ENCODE results near the gene RABGEF1. TPM values are rescaled to one million over a fixed set of nuclear protein-coding genes. Genes with fewer than 3 reads are reported as not detected.
"Not testable (repeated sequence)": the region's sequence is repeated elsewhere in the genome, so short reads cannot be mapped to it uniquely, and the experiment has no call there.

RABGEF1 gene
- total RNA-seq, 4 donors from 2014 or later: 13.1 to 38.3 (median 25.4) TPM

DNA sequence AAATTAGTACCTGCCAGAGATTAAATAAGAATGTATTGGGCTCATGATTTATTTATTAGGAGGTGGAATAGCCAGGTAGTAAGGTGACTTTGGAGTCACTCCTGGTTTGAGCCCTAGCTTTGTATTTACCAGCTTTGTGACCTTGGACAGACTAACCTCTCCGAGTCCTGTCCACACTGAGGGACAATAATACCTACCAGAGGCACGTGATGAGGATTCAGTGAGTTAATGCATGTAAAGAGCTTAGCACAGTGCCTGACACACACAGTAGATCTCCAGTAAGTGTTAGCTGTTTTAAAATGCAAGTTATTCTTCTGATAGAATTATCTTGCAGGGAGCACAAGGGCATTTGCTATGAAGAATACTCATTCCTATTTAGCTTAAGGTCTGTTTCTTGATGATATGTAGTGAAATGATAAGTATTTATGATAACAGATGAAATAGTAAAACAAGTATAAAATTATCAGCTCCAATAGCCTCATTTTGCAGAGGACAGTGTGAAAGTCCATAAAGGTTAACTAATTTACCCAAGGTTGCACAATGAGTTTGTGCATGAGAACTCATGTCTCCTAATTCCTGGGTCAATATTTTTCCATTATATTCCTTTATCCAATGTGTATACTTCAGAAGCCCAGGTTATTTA, 36.4 kb downstream of the RABGEF1 start:
- DNase-seq: no peak
- Histone ChIP-seq H3K4me1 (no peaks in the 10 kb centered on the region), H3K27me3 (no peaks in the 10 kb centered on the region), H3K27ac (no peak overlapping the region), H3K36me3 (no peaks in the 10 kb centered on the region), H3K4me3 (no peak overlapping the region), H3K9me3 (no peaks in the 10 kb centered on the region)
- no peak for TF ChIP-seq POLR2A (IDR thresholded peaks at IDR 0.05)
- TF ChIP-seq, protein P1, sequence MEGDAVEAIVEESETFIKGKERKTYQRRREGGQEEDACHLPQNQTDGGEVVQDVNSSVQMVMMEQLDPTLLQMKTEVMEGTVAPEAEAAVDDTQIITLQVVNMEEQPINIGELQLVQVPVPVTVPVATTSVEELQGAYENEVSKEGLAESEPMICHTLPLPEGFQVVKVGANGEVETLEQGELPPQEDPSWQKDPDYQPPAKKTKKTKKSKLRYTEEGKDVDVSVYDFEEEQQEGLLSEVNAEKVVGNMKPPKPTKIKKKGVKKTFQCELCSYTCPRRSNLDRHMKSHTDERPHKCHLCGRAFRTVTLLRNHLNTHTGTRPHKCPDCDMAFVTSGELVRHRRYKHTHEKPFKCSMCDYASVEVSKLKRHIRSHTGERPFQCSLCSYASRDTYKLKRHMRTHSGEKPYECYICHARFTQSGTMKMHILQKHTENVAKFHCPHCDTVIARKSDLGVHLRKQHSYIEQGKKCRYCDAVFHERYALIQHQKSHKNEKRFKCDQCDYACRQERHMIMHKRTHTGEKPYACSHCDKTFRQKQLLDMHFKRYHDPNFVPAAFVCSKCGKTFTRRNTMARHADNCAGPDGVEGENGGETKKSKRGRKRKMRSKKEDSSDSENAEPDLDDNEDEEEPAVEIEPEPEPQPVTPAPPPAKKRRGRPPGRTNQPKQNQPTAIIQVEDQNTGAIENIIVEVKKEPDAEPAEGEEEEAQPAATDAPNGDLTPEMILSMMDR (IDR thresholded peaks at IDR 0.05): no peak
- intact Hi-C loops (cut with DNase I; ENCODE audit: low total_unique reads): no loop called here

DNA sequence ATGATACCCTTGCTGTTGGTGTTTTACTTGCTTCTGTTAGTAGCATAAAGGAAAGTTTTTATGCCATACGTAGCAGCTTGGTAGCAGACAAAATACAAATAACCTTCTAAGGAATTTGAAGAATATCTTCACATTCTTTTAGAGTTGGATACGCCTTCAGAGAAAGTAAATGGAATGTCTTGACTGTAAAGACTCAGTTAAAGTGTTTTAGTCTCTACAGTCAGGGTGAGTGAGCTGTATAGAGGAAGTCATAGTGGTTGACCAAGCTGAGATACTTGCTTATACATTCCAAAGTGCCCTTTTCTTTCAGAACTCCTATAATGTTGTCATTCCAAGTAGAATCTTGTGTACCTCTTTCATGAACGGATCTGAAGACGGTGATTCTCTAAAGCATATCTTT, 37.7 kb downstream of the RABGEF1 start:
- H3K4me1 ChIP-seq: no peaks in the 10 kb centered on the region
- intact Hi-C loops (cut with DNase I; ENCODE audit: low total_unique reads): no loop called here

DNA sequence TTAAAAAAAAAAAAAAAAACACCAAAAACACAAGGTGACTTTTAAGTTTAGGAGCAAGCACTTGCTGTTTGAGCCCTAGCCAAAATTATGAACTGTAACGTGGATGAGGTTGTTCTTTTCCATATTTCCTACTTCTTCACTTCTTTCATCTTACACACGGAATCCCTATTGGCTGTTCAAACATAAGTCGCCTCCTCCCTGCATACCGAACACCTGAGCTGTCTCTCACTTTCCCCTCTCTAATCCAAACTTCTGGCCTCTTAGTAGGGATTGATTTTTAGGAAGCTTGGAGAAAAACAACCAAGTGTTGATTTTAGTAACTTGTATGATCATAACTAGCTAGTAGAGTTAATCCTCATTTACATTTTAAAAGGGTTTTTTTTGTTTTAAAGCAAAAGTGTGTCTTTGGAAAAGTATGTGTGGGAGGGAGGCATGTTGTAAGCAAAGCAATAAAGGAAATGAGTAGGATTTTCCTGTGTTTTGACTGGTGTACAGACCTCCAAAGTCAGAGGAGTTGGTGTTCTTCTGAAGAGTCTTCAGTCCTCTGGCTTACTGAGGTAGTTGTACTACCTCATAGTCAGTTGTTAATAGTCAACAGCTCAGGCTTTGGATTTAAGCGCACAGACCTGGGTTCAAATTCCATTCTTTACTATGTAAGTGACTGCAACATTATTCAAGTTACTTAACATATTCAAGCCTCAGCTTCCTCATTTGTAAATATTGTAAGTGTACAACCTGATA, 39.3 kb downstream of the RABGEF1 start:
- no peak for DNase-seq
- Histone ChIP-seq H3K4me3 (no peak overlapping the region), H3K9me3 (no peaks in the 10 kb centered on the region), H3K4me1 (no peaks in the 10 kb centered on the region), H3K36me3 (no peaks in the 10 kb centered on the region), H3K27me3 (no peaks in the 10 kb centered on the region), H3K27ac (peak overlapping the region; percentile 42 to 43)
- intact Hi-C loops (cut with DNase I; ENCODE audit: low total_unique reads): no loop called here
- TF ChIP-seq, protein P1 (IDR thresholded peaks at IDR 0.05): no peak
- no peak for TF ChIP-seq POLR2A (IDR thresholded peaks at IDR 0.05)

More for the DNA sequence above, 37.7 kb downstream of the RABGEF1 start:
- no peaks in the 10 kb centered on the region for H3K9me3 ChIP-seq
- no peaks in the 10 kb centered on the region for H3K36me3 ChIP-seq
- DNase-seq: no peak
- no peak for TF ChIP-seq POLR2A (IDR thresholded peaks at IDR 0.05)
- TF ChIP-seq, protein P1 (IDR thresholded peaks at IDR 0.05): no peak
- no peak overlapping the region for H3K27ac ChIP-seq
- H3K27me3 ChIP-seq: no peaks in the 10 kb centered on the region
- H3K4me3 ChIP-seq: no peak overlapping the region

DNA sequence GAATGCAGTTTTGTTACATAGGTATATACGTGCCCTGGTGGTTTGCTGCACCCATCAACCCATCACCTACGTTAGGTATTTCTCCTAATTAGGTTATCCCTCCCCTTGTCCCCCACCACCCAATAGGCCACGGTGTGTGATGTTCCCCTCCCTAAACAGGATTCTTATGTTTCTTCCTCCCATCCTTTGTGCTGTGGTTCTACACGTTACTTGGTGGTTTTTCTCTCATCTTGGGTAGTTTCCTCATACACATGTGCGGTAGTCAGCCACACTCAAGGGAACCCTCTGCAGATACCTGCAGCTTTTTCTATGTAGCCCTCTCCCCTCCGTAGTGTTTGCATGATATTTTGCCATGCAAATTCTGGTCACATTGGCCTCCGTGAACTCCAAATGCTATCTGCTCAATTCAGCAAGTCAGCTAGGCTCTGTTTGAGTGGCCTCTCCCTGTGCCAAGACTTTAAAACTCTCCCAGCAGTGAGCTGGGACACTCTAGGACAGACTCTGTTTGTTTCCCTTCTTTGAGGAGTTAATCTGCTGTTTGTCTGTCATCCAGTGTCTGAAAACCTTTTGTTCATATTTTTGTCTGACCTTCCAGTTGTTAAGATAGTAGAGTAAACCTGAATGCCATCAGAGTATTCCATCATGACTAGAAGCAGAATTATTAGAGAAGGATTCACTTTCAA, 41.0 kb downstream of the RABGEF1 start:
- no peaks in the 10 kb centered on the region for H3K27me3 ChIP-seq
- H3K4me1 ChIP-seq: no peaks in the 10 kb centered on the region
- H3K4me3 ChIP-seq: no peak overlapping the region
- no peak for DNase-seq
- no peaks in the 10 kb centered on the region for H3K9me3 ChIP-seq
- intact Hi-C loops (cut with DNase I; ENCODE audit: low total_unique reads): no loop called here
- H3K36me3 ChIP-seq: no peaks in the 10 kb centered on the region
- H3K27ac ChIP-seq: no peak overlapping the region
- TF ChIP-seq, protein P1 (IDR thresholded peaks at IDR 0.05): no peak
- TF ChIP-seq POLR2A (IDR thresholded peaks at IDR 0.05): no peak

DNA sequence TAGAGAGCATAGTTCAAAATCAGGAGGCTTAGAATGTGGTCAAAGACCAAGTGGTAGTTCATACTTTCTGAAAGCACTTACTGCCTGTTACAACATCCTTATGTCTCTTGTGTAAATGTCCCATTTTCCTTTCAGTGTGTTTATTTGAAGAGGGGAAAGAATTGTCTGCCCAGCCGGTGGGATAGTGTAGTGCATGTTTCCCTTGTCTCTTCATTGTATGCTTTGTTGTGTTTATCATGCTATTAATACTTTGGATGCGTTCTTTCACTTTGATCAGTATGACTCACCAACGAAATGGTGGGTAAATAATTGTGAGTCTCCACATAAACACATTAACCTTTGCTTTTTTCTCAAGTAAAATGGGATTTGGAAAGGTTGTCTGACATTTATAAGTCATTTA, 42.3 kb downstream of the RABGEF1 start:
- H3K9me3 ChIP-seq; intact Hi-C loops (cut with DNase I; ENCODE audit: low total_unique reads); H3K27me3 ChIP-seq; H3K4me1 ChIP-seq; H3K4me3 ChIP-seq; H3K36me3 ChIP-seq; DNase-seq; H3K27ac ChIP-seq: not testable (repeated sequence)

DNA sequence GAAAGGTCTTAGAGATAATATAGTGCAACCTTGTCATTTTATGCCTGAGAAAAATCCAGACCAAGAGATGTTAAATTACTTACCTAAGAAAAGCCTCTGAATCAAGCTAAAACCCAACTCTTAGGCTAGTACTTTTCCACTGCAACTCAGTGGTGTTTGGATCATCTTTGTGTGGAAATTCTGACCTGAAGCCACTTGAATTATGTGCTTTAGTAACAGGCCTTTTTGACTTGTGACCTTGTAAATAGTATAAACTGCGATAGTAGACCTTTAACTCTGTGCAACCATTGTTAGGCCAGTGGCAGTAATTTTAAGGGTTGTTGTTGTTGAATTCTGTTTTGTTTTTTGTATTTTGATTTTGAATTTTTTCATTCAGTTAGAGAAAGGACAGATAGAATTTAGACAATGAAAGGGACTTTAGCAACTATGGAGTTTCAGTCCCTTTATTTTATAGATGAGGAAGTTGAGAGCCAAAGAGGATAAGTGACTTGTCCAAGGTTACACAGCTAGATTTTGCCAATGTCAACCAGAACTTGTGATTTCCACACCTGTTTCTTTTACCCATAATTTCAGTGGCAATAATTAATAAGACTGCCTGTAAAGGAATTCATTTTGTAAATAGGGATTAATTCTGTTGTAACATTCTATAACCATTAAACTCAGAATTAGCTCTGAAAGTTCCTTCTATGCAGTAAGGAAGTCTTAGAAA, 43.5 kb downstream of the RABGEF1 start:
- H3K27ac ChIP-seq; H3K4me1 ChIP-seq; H3K9me3 ChIP-seq; intact Hi-C loops (cut with DNase I; ENCODE audit: low total_unique reads); H3K4me3 ChIP-seq; DNase-seq; H3K27me3 ChIP-seq; H3K36me3 ChIP-seq: not testable (repeated sequence)

Data from uterus (tissue), 4 donors.